Breast epithelium (tissue), 4 donors: ENCODE data around the gene RASA3. TPM values are rescaled to one million over a fixed set of nuclear protein-coding genes. Genes with fewer than 3 reads are reported as not detected.

Experiments used
- DNase-seq, 2 donors: peaks; one replicate each; pipeline ENCODE4 v3.0.0-alpha.2; 2019; ENCODE audit warnings: low spot score in 2 of 2
- H3K27ac ChIP-seq, 2 donors: fragments of 200-600 bp; sonication (generic) in 1 of 2; one replicate each; pipeline ENCODE4 v1.5.1; 2016 to 2019; ENCODE audit warnings: mild to moderate bottlenecking in 1 of 2
- H3K27me3 ChIP-seq, 2 donors: fragments of 200-600 bp; sonication (generic) in 1 of 2; one replicate each; pipeline versions ENCODE4 v1.5.1 to v1.6.0; 2017 to 2019; ENCODE audit warnings: control low read depth in 1 of 2, mild to moderate bottlenecking in 1 of 2
- H3K36me3 ChIP-seq: fragments of 200-600 bp; one replicate; pipeline ENCODE4 v1.5.1; 2019
- H3K4me1 ChIP-seq, 2 donors: fragments of 200-600 bp; sonication (generic); one replicate each; pipeline ENCODE4 v1.5.1; 2016 to 2019; ENCODE audit warnings: control low read depth in 1 of 2
- H3K4me3 ChIP-seq, 3 donors: fragments of 200-600 bp; sonication (generic); 1 replicate in 2 of 3; 2 replicates in 1 of 3; pipeline ENCODE4 v1.5.1; 2016 to 2019; ENCODE audit warnings: mild to moderate bottlenecking in 3 of 3, moderate library complexity in 2 of 3
- H3K9me3 ChIP-seq, 2 donors: fragments of 200-600 bp; sonication (generic) in 1 of 2; one replicate each; pipeline ENCODE4 v1.5.1; 2016 to 2019; ENCODE audit warnings: control low read depth in 1 of 2
- CTCF ChIP-seq, 3 donors: fragments of 450-650 bp; IDR thresholded peaks; one replicate each; pipeline ENCODE4 v1.5.1; 2016 to 2017; ENCODE audit warnings: antibody characterized with exemption in 3 of 3, mild to moderate bottlenecking in 3 of 3, moderate library complexity in 3 of 3
- POLR2A ChIP-seq: fragments of 450-650 bp; IDR thresholded peaks from one replicate; pipeline ENCODE4 v1.6.1; 2016; ENCODE audit warnings: antibody characterized with exemption, mild to moderate bottlenecking, moderate library complexity
- POLR2AphosphoS5 ChIP-seq, 3 donors: sonication (generic); formaldehyde crosslinking; IDR thresholded peaks; one replicate each; pipeline ENCODE4 v1.6.1; 2017; ENCODE audit warnings: antibody characterized with exemption in 3 of 3
- intact Hi-C: fragments of 100-400 bp; cut with DNase I; formaldehyde crosslinking; loops from one replicate; pipeline ENCODE4 v1.15.1; 2023; ENCODE audit warnings: low total_unique reads
- total RNA-seq, 3 donors: library from RNA; depleted of rRNA; stranded (reverse); fragments of >200 nt; gene quantifications; one replicate each; pipeline ENCODE4 v1.1.0, GENCODE V29; 2016

Gene RASA3
- total RNA-seq, 3 donors from 2014 or later = 14.2 to 54.9 (median 31.5) TPM

DNA sequence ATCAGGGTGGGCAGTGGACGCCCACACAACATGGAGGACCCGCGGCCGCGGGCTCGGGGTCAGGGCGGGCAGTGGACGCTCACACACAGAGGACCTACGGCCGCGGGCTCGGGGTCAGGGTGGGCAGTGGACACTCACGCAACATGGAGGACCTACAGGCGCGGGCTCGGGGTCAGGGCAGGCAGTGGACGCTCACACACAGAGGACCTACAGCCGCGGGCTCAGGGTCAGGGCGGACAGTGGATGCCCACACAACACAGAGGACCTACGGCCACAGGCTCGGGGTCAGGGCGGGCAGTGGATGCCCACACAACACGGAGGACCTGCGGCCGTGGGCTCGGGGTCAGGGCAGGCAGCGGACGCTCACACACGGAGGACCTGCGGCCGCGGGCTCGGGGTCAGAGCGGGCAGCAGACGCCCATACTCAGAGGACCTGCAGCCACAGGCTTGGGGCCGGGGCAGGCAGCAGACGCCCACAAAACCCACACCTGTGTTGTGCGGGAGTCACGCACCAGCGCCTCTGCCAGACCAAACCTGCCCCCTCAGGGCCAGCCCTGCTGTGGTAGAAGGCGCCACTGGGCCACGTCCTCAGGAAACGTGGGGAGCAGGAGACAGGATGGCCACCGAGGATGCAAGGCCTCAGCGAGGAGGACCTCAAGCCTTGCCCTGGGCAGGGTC lies 131.0 kb downstream of the RASA3 start:
- TF ChIP-seq POLR2AphosphoS5 (IDR thresholded peaks at IDR 0.05) (no peak), CTCF (IDR thresholded peaks at IDR 0.05) (no peak)
- Histone ChIP-seq H3K4me1 (no peaks in the 10 kb centered on the region), H3K27ac (no peak overlapping the region), H3K4me3 (no peak overlapping the region), H3K27me3 (no peaks in the 10 kb centered on the region), H3K9me3 (no peaks in the 10 kb centered on the region), H3K36me3 (no peaks in the 10 kb centered on the region)
- intact Hi-C loops = no loop called here
- DNase-seq = no peak

GRCh38 chr13:114000151-114001040 lies 132.0 kb downstream of the RASA3 start:
- TF ChIP-seq POLR2A = no peak
- TF ChIP-seq CTCF (IDR thresholded peaks at IDR 0.05) = no peak
- TF ChIP-seq POLR2AphosphoS5 (IDR thresholded peaks at IDR 0.05) = no peak
- intact Hi-C loops = no loop called here
- Histone ChIP-seq H3K36me3 (no peaks in the 10 kb centered on the region), H3K4me3 (no peak overlapping the region), H3K4me1 (no peaks in the 10 kb centered on the region), H3K27me3 (no peaks in the 10 kb centered on the region), H3K27ac (no peak overlapping the region), H3K9me3 (no peaks in the 10 kb centered on the region)
- DNase-seq = no peak

GRCh38 chr13:113999618-113999910 lies 132.9 kb downstream of the RASA3 start:
- no peaks in the 10 kb centered on the region for H3K27me3 ChIP-seq
- intact Hi-C loops = no loop called here
- H3K36me3 ChIP-seq = no peaks in the 10 kb centered on the region
- no peak overlapping the region for H3K4me3 ChIP-seq
- DNase-seq = no peak
- H3K27ac ChIP-seq = peak overlapping the region in 1 of 2 donors; percentile 43
- no peaks in the 10 kb centered on the region for H3K4me1 ChIP-seq
- TF ChIP-seq CTCF (IDR thresholded peaks at IDR 0.05) (no peak), POLR2AphosphoS5 (IDR thresholded peaks at IDR 0.05) (no peak), POLR2A (no peak)
- H3K9me3 ChIP-seq = no peaks in the 10 kb centered on the region

DNA sequence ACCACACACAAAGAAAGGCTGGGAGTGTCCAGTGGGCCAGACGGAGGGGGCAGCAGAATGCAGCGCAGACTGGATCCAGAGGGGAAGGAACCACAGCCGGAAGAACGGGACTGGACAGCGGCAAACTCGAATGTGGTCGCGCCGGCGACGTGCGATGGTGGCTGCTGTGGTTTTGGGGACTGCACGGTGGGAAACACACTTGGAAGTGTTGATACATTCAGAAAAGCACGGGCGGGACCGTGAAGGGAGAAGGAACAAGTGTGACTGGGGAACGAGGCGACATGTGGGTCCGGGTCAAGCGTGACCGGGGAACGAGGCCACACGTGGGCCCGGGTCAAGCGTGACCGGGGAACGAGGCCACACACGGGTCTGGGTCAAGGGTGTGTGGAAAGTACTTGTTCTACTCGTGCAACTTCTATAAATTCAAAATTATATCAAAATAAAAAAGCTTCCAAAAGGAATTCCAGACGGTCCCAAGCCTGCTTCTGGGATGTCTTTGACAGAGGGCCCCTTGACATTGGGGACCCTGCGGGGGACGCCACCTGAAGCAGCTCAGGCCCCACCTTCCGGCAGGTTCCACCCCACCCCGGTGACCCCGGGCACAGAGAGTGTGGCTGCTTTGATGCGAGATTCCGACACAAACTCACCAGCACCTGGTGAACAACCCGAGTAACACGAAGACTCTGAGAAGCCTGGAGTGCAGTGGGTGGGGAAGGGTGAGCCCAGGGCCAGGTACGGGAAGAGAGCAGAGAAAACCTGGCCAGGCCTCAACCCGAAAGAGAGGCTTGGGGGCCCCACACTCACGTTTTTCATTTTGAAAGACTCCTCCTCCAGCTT lies 133.4 kb downstream of the RASA3 start:
- H3K4me3 ChIP-seq = no peak overlapping the region
- no peaks in the 10 kb centered on the region for H3K9me3 ChIP-seq
- H3K4me1 ChIP-seq = no peaks in the 10 kb centered on the region
- intact Hi-C loops = no loop called here
- TF ChIP-seq POLR2A (no peak), POLR2AphosphoS5 (IDR thresholded peaks at IDR 0.05) (no peak), CTCF (IDR thresholded peaks at IDR 0.05) (no peak)
- no peaks in the 10 kb centered on the region for H3K27me3 ChIP-seq
- H3K27ac ChIP-seq = peak overlapping the region in 1 of 2 donors; percentile 43
- no peaks in the 10 kb centered on the region for H3K36me3 ChIP-seq
- no peak for DNase-seq
